IMR-90 (cell line): Measurements from ENCODE around the gene SERPINH1. TPM values are rescaled to one million over a fixed set of nuclear protein-coding genes. Genes with fewer than 3 reads are reported as not detected.
A peak's percentile ranks its signal among the peaks of the same experiment; 100 is the strongest.

ENCODE experiments used
- ATAC-seq: fragments of 200-7000 bp; cut with Tn5 transposase; 2 replicates; pipeline ENCODE4 v1.9.1; 2020; ENCODE audit warnings: low read depth, mild to moderate bottlenecking, moderate library complexity
- BruUV-seq: library from RNA; stranded (reverse); fragments of 400-500 nt; replicated peaks from 2 replicates; lab custom pipeline; 2021; lab: Mats Ljungman, UMichigan
- CTCF ChIA-PET: fragments of 300-600 bp; formaldehyde crosslinking; extraction: SDS; loops from one replicate; lab custom pipeline; 2021; ENCODE audit warnings: antibody characterized with exemption; lab: Yijun Ruan, JAX
- POLR2A ChIA-PET: fragments of 300-600 bp; sonication (Branson Sonifier 250); formaldehyde crosslinking; loops from one replicate; lab custom pipeline; 2022; ENCODE audit warnings: antibody characterized with exemption; ENCODE audit not compliant: unreplicated experiment; lab: Charles Lee
- DNase-seq: peaks from one replicate; pipeline ENCODE4 v3.0.0; 2013
- H2AFZ ChIP-seq: replicated peaks from 2 replicates; pipeline ENCODE3; 2013; ENCODE audit warnings: low read length, mild to moderate bottlenecking; ENCODE audit not compliant: poor library complexity
- H2AK5ac ChIP-seq: 2 replicates; pipeline ENCODE4 v1.6.1; 2013; ENCODE audit warnings: low read depth, low read length, inconsistent platforms
- H2AK9ac ChIP-seq: replicated peaks from 2 replicates; pipeline ENCODE3; 2013; ENCODE audit warnings: mild to moderate bottlenecking, low read depth, low read length, moderate library complexity; ENCODE audit not compliant: poor library complexity
- H2BK120ac ChIP-seq: 2 replicates; pipeline ENCODE4 v1.6.1; 2013; ENCODE audit warnings: low read depth, low read length, inconsistent platforms
- H2BK15ac ChIP-seq: 3 replicates; pipeline ENCODE4 v1.6.1; 2013; ENCODE audit warnings: low read depth, low read length, inconsistent platforms
- H2BK20ac ChIP-seq: 2 replicates; pipeline ENCODE4 v1.6.1; 2013; ENCODE audit warnings: low read depth, mild to moderate bottlenecking, inconsistent platforms, low read length, moderate library complexity
- H2BK5ac ChIP-seq: 2 replicates; pipeline ENCODE4 v1.6.1; 2013; ENCODE audit warnings: mild to moderate bottlenecking, low read depth, low read length, inconsistent platforms; ENCODE audit not compliant: poor library complexity, severe bottlenecking
- H3K14ac ChIP-seq: replicated peaks from 2 replicates; pipeline ENCODE4 v1.6.1; 2013; ENCODE audit warnings: low read depth, low read length, inconsistent platforms
- H3K18ac ChIP-seq: 2 replicates; pipeline ENCODE4 v1.6.1; 2013; ENCODE audit warnings: low read depth, low read length, control low read depth
- H3K23ac ChIP-seq: 2 replicates; pipeline ENCODE4 v1.6.1; 2013; ENCODE audit warnings: low read depth, low read length, inconsistent platforms
- H3K27ac ChIP-seq: 2 replicates; pipeline ENCODE4 v1.5.1; 2013; ENCODE audit warnings: mild to moderate bottlenecking, control low read depth, low read length; ENCODE audit not compliant: insufficient read depth
- H3K27me3 ChIP-seq: 2 replicates; pipeline ENCODE4 v1.6.1; 2013; ENCODE audit warnings: low read length; ENCODE audit not compliant: control insufficient read depth, insufficient read depth
- H3K36me3 ChIP-seq: 2 replicates; pipeline ENCODE4 v1.6.1; 2013; ENCODE audit warnings: low read length, mixed read lengths; ENCODE audit not compliant: control insufficient read depth, insufficient read depth
- H3K4ac ChIP-seq: 2 replicates; pipeline ENCODE4 v1.6.1; 2013; ENCODE audit warnings: low read depth, low read length, inconsistent platforms
- H3K4me1 ChIP-seq: 2 replicates; pipeline ENCODE4 v1.6.1; 2013; ENCODE audit warnings: low read length, mixed read lengths; ENCODE audit not compliant: control insufficient read depth, insufficient read depth
- H3K4me2 ChIP-seq: 2 replicates; pipeline ENCODE4 v1.6.1; 2013; ENCODE audit warnings: low read depth, mild to moderate bottlenecking, control low read depth, low read length, moderate library complexity
- H3K4me3 ChIP-seq: 2 replicates; pipeline ENCODE4 v1.5.1; 2013; ENCODE audit warnings: low read depth, mild to moderate bottlenecking, control low read depth, low read length, moderate library complexity; ENCODE audit not compliant: insufficient read depth
- H3K56ac ChIP-seq: 2 replicates; pipeline ENCODE4 v1.6.1; 2013; ENCODE audit warnings: low read length, inconsistent platforms; ENCODE audit not compliant: insufficient read depth; ENCODE audit errors: extremely low read depth
- H3K79me1 ChIP-seq, 2 experiments: 2 replicates each; pipeline ENCODE4 v1.6.1; 2013; ENCODE audit warnings: low read length in 2 of 2, inconsistent platforms in 1 of 2, low read depth in 1 of 2
- H3K9ac ChIP-seq: 2 replicates; pipeline ENCODE4 v1.6.1; 2013; ENCODE audit warnings: low read depth, low read length, control low read depth
- H3K9me1 ChIP-seq: 2 replicates; pipeline ENCODE4 v1.6.1; 2013; ENCODE audit warnings: low read length, inconsistent platforms; ENCODE audit not compliant: insufficient read depth
- H3K9me3 ChIP-seq: 2 replicates; pipeline ENCODE4 v1.6.1; 2013; ENCODE audit warnings: low read length; ENCODE audit not compliant: control insufficient read depth, insufficient read depth
- H4K20me1 ChIP-seq: 2 replicates; pipeline ENCODE4 v1.6.1; 2013; ENCODE audit warnings: low read length, inconsistent platforms; ENCODE audit not compliant: insufficient read depth
- H4K5ac ChIP-seq: 2 replicates; pipeline ENCODE4 v1.6.1; 2013; ENCODE audit warnings: mild to moderate bottlenecking, low read depth, low read length, control low read depth
- H4K8ac ChIP-seq, 2 experiments: 2 replicates each; pipeline ENCODE4 v1.6.1; 2013; ENCODE audit warnings: low read depth in 2 of 2, low read length in 2 of 2, control low read depth in 1 of 2, inconsistent platforms in 1 of 2
- H4K91ac ChIP-seq: 2 replicates; pipeline ENCODE4 v1.6.1; 2013; ENCODE audit warnings: low read depth, low read length, inconsistent platforms; ENCODE audit not compliant: insufficient read depth
- BHLHE40 ChIP-seq: fragments of 150-350 bp; IDR thresholded peaks from 2 replicates; pipeline ENCODE4 v1.6.1; 2016; ENCODE audit warnings: mild to moderate bottlenecking, low read depth, low read length
- CEBPB ChIP-seq: IDR thresholded peaks from 2 replicates; pipeline ENCODE4 v1.6.1; 2012; ENCODE audit warnings: low read depth, low read length, improper control_type of control experiment
- CHD1 ChIP-seq: IDR thresholded peaks from 2 replicates; pipeline ENCODE4 v1.6.1; 2012; ENCODE audit warnings: low read depth, low read length, improper control_type of control experiment
- MAFK ChIP-seq: IDR thresholded peaks from 2 replicates; pipeline ENCODE4 v1.6.1; 2012; ENCODE audit warnings: low read depth, low read length, improper control_type of control experiment
- MAZ ChIP-seq: IDR thresholded peaks from 2 replicates; pipeline ENCODE4 v1.6.1; 2012; ENCODE audit warnings: low read depth, mild to moderate bottlenecking, low read length, improper control_type of control experiment, moderate library complexity, borderline replicate concordance
- MXI1 ChIP-seq: IDR thresholded peaks from 2 replicates; pipeline ENCODE4 v1.6.1; 2012; ENCODE audit warnings: low read depth, mild to moderate bottlenecking, low read length, moderate library complexity, borderline replicate concordance
- NFE2L2 ChIP-seq: fragments of 150-350 bp; IDR thresholded peaks from 2 replicates; pipeline ENCODE4 v1.6.1; 2016; ENCODE audit warnings: low read depth, mild to moderate bottlenecking, low read length
- POLR2A ChIP-seq: IDR thresholded peaks from 2 replicates; pipeline ENCODE4 v1.6.1; 2012; ENCODE audit warnings: mild to moderate bottlenecking, low read depth, low read length
- RAD21 ChIP-seq: IDR thresholded peaks from 2 replicates; pipeline ENCODE4 v1.6.1; 2012; ENCODE audit warnings: low read length, improper control_type of control experiment
- RCOR1 ChIP-seq: IDR thresholded peaks from 2 replicates; pipeline ENCODE4 v1.6.1; 2012; ENCODE audit warnings: mild to moderate bottlenecking, low read length, improper control_type of control experiment; ENCODE audit not compliant: insufficient replicate concordance
- RFX5 ChIP-seq: IDR thresholded peaks from 2 replicates; pipeline ENCODE4 v1.8.0; 2012; ENCODE audit warnings: low read depth, mild to moderate bottlenecking, low read length, moderate library complexity
- SMC3 ChIP-seq: fragments of 150-350 bp; IDR thresholded peaks from 2 replicates; pipeline ENCODE4 v1.6.1; 2016; ENCODE audit warnings: low read depth, mild to moderate bottlenecking, antibody characterized with exemption, low read length, moderate library complexity
- WGBS, 2 experiments: methylation state at CpG; one replicate each; pipeline versions ENCODE4 v1.1.5 to v1.1.7; 2013; ENCODE audit warnings: missing lambda C conversion rate in 2 of 2; ENCODE audit not compliant: insufficient read length in 1 of 2; ENCODE audit errors: extremely low coverage in 2 of 2; 5-methylcytosine and 5-hydroxymethylcytosine counted together
- dilution Hi-C: fragments of 300-500 bp; cut with HindIII; formaldehyde crosslinking; loops from one replicate; pipeline ENCODE4 v1.14.3; 2018; ENCODE audit warnings: low sequenced_read_pairs; ENCODE audit not compliant: unreplicated experiment
- in situ Hi-C: fragments of 300-500 bp; cut with MboI; formaldehyde crosslinking; loops from 3 replicates; pipeline ENCODE4 v1.14.3; 2019; ENCODE audit warnings: low sequenced_read_pairs, inconsistent platforms, mixed read lengths
- intact Hi-C: fragments of 100-400 bp; cut with micrococcal nuclease; formaldehyde crosslinking; loops from 2 replicates; pipeline ENCODE4 v1.10.0; 2022
- polyA plus RNA-seq, 3 experiments: library from polyadenylated mRNA; depleted of rRNA; stranded (reverse); fragments of >200 nt; gene quantifications; 2 replicates each; pipeline ENCODE4 v1.2.3, GENCODE V29; 2012; ENCODE audit warnings: low replicate concordance in 1 of 3
- total RNA-seq: library from RNA; depleted of rRNA; stranded (reverse); fragments of >200 nt; gene quantifications from 2 replicates; pipeline ENCODE4 v1.2.3, GENCODE V29; 2012
- TF ChIP-seq, protein P1 (sequence below): fragments of 150-350 bp; IDR thresholded peaks from 2 replicates; pipeline ENCODE4 v1.6.1; 2016; ENCODE audit warnings: low read depth, mild to moderate bottlenecking, low read length, moderate library complexity, borderline replicate concordance
- TF ChIP-seq, protein P2 (sequence below): conservative IDR thresholded peaks from 2 replicates; pipeline ENCODE4 v1.5.1; 2012; ENCODE audit warnings: mild to moderate bottlenecking, low read depth, low read length, improper control_type of control experiment

The SERPINH1 gene
- total and polyA plus RNA-seq, 2 of the 4 experiments (the other 2 are of a cell fraction), result 841 to 1,857 TPM

DNA sequence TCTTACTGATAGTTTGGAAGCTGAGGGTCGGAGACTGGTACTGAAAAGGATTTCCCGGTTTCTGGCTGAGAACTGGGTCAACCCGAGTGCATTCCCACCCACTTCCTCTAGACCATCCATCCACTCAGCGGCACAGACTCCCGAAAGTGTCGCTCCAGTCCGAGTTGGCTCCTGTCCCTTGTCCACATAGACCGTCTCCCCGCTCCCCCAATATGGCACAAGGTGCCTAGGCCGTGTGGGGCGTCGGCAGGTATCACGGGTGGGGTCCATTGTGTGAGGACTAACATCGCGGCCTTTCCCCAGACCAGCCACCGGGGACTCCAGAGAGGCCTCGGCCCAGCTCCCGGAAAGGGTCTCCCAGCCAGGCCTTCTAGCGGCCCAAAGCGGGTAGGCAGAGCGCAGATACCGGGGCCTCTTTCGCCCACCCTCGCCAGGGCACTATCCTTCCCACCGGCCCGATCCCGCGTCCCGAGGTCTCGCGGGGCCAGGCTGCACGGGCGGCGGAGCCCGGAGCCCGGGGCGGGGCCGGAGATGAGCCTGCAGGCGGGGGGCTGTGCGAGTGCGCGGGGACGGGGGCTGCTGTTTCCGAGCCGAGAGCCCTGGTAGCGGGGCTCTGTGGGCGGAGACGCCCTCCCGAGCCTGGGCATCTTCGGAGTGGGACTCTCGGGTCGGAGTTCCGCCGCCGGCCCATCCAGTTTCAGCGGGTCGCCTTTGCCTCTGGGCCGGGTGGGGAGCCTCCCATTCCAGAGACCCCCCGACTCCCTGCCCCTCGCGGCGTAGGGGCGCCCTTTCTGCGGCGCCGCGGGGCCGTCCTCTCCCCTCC is 21.1 kb downstream of the SERPINH1 start:
- Histone ChIP-seq H3K27ac (peak overlapping the region; percentile 95), H3K23ac (peak overlapping the region; percentile 88; the same call in 1 of the 2 replicates), H2BK20ac (0 out of 2 replicates have a peak overlapping the region, but pooled peaks have one; percentile 21), H3K4me2 (peak overlapping the region; percentile 98), H3K4ac (peak overlapping the region; percentile 98), H3K9ac (peak overlapping the region; percentile 92), H4K5ac (peak overlapping the region; percentile 99), H3K27me3 (no peaks in the 10 kb centered on the region), H2AK5ac (peak overlapping the region; percentile 98), H2BK15ac (peak overlapping the region; percentile 98), H4K91ac (peak overlapping the region; percentile 98), H3K9me1 (peaks cover 10% of the 10 kb centered on the region), H2AK9ac (peak overlapping the region; percentile 100), H3K36me3 (no peaks in the 10 kb centered on the region), H2AFZ (peak overlapping the region; percentile 99), H3K79me1 (peaks cover 4 to 19% of the 10 kb centered on the region in 2 experiments; a peak in 3 of 4 replicates), H2BK120ac (peak overlapping the region; percentile 58; the same call in 1 of the 2 replicates), H3K18ac (peak overlapping the region; percentile 94), H2BK5ac (peak overlapping the region; percentile 85), H3K4me1 (peaks cover 8% of the 10 kb centered on the region), H3K56ac (peak overlapping the region; percentile 70), H4K20me1 (no peaks in the 10 kb centered on the region), H3K14ac (peak overlapping the region; percentile 98), H3K4me3 (peak overlapping the region; percentile 65), H3K9me3 (no peaks in the 10 kb centered on the region), H4K8ac (peak overlapping the region; percentile 100)
- 2% methylated on average over 29 of the region's 68 CpGs; no CpG with 5 or more reads in 1 of the 2 experiments for WGBS, 2 experiments
- peak; percentile 94 for ATAC-seq
- no TSS peak for BruUV-seq
- intact Hi-C loops, result loop anchor here (5.0 kb wide), 2 partner anchors 84 to 124 kb away; partner anchors contain the start of gene MAP6
- CTCF ChIA-PET, result no interaction called here
- dilution Hi-C loops, result no loop called here
- in situ Hi-C loops, result no loop called here
- peak; percentile 66 for DNase-seq
- POLR2A ChIA-PET, result interaction anchor here (0.6 to 0.8 kb wide), 2 partner anchors 19 to 21 kb away, joined by 3 read pairs; partner anchors contain the start of gene SERPINH1
- TF ChIP-seq RAD21 (no peak), RCOR1 (no peak), MXI1 (no peak), RFX5 (no peak), NFE2L2 (no peak), POLR2A (0 out of 2 replicates have a peak, but pooled peaks have one; percentile 53), CHD1 (no peak), MAZ (peak; percentile 54; the same call in 1 of the 2 replicates), MAFK (no peak), CEBPB (no peak), SMC3 (no peak), BHLHE40 (no peak)
- TF ChIP-seq, protein P1, sequence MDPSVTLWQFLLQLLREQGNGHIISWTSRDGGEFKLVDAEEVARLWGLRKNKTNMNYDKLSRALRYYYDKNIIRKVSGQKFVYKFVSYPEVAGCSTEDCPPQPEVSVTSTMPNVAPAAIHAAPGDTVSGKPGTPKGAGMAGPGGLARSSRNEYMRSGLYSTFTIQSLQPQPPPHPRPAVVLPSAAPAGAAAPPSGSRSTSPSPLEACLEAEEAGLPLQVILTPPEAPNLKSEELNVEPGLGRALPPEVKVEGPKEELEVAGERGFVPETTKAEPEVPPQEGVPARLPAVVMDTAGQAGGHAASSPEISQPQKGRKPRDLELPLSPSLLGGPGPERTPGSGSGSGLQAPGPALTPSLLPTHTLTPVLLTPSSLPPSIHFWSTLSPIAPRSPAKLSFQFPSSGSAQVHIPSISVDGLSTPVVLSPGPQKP, result no peak
- TF ChIP-seq, protein P2, sequence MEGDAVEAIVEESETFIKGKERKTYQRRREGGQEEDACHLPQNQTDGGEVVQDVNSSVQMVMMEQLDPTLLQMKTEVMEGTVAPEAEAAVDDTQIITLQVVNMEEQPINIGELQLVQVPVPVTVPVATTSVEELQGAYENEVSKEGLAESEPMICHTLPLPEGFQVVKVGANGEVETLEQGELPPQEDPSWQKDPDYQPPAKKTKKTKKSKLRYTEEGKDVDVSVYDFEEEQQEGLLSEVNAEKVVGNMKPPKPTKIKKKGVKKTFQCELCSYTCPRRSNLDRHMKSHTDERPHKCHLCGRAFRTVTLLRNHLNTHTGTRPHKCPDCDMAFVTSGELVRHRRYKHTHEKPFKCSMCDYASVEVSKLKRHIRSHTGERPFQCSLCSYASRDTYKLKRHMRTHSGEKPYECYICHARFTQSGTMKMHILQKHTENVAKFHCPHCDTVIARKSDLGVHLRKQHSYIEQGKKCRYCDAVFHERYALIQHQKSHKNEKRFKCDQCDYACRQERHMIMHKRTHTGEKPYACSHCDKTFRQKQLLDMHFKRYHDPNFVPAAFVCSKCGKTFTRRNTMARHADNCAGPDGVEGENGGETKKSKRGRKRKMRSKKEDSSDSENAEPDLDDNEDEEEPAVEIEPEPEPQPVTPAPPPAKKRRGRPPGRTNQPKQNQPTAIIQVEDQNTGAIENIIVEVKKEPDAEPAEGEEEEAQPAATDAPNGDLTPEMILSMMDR, result 0 out of 2 replicates have a peak, but pooled peaks have one; percentile 9
